GM21515 (cell line): Measurements from ENCODE around the gene PTP4A2.
A peak's percentile ranks its signal among the peaks of the same experiment; 100 is the strongest.

Experiments
- ATAC-seq: cut with Tn5 transposase; IDR thresholded peaks from one replicate; pipeline ENCODE4 v1.9.1; 2021; ENCODE audit not compliant: unreplicated experiment

Gene PTP4A2

DNA sequence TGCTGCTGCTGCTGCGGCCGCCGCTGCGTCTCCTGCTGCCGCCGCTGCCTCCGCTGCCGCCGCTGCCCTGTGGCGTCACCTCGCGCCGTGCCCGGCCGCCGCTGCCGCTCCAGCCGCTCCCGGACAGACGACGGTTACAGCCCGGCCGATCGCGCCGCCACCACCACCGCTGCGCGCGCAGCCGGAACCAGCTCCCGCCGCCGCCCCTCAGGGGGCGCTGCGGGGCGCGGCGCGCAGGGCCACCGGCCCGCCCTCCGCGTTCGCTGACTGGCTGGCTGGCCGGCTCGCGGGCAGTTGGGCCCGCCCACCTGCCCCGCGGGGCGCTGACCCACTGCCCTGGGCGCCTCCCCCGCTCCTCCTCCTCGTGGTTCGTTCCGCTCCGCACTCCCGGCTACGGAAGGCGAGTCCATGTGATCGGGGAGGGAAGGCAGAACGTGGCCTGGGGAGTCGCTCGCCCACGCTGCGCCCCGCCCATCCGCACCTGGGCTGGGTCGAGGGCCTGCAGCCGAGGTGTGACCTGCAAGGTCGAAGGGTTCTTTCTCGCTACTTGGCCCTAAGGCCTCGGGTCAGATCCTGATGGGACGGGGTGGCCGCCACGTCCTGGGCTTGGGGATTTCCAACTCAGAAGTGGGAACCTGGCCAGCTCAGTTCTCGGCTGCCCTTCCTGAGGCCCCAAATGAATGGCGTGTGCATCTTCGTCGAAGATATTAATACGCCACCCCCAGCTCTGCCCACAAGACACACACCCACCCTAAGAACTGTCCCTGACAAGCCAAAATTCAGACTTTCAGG, at the start of gene PTP4A2:
Gene PTP4A2, minus strand, starts transcription at position 185 of the 792 bp plus-strand sequence. CDS start 19,303 bp downstream, outside the sequence.
- ATAC-seq = peak; percentile 69

DNA sequence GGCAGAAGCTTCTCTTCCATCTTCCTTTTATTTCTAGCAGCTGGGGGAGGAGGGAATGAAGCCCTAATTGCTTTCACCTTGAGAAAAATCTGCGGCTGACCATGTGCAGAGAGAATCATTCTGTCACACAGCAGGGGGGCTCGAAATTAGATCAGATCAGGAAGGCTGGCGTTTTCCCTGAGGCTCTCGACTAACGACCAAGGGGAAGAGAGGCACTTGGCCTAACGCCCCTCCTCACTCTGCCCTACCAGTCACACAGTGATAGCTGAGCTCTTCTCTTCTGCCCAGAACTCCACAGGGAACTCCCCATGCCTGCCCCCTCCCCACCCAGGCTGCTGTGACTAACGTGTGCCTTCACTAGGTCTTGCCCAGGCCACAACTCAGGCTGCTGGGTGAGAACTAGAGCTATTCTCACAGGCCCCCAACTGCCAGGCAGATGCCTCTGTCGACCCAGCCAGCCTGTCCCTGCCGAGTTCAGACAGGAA, 49.0 kb upstream of the PTP4A2 start:
- ATAC-seq = no peak

DNA sequence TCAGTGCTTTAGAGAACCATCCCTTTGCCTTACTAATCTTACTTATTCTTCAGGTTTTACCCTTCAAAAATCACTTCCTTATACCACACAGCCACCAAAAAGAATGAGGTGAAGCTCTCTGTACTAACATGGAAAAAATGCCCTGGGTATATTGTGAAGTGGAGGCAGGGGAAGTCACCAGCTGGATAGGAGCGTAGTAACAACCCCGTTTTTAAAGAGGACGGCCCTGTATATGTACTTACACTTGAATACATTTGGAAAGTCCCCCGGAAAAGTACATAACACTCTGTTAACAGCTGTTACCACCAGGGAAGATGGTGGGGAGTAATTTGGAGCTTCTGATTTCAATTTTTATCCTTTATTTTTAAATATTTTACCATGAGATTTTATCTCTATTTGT, 47.3 kb upstream of the PTP4A2 start:
- ATAC-seq = no peak

DNA sequence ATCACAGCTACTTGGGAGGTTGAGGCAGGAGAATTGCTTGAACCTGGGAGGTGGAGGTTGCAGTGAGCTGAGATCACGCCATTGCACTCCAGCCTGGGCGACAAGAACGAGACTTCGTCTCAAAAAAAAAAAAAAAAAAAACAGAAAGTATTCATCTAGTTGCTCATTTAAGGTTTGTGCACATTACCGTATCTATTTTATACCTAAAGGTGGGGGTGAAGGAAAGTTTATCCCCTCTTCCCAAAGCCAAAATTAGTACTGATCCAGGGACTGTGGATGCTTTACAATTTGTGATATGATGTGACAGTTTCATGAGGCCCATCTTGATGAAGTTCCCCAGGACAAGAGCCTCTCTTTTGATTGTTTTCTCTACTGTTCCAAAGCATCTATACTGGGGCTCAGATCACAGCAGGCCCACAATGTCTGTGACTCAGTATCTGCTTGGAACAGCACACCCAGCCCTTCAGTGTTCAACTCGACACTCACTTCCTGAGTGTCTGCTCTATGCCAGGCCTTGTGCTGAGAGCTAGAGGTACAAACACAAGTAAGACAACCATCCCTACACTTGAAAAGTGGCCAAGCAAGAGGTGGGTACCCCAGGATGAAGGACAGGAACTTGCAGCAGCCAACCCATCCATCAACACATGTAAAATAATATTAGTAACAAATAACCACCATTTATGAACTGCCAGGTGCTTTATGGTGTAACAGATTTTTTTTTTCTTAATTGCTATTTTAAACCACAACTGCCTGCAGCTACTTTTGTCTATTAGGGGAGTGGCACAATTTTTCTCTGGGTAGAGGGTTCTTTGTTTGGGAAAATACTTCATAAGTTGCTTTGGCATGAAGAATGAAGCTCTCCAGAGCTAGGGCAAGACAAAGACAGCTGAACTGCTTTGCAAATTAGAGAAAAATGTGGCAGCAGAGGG, 46.5 kb upstream of the PTP4A2 start:
- ATAC-seq = no peak

DNA sequence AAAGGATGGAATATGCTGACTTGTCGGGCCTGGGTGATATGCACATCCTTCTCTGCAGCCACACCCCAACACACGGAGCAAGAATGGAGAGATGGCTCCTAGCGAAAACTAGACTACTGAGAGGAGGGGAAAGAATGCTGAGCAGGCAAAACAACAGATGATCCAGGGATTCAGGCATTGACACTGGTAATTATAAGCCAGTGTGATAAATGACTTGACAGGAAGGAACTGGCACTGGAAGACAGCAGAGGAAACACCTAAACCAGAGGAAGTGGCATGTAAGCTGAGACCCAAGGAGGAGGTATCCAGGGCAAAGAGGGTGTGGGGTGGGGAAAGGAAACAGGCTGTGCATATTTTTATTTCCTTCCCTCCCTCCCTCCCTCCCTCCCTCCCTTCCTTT, 43.8 kb upstream of the PTP4A2 start:
- no peak for ATAC-seq

DNA sequence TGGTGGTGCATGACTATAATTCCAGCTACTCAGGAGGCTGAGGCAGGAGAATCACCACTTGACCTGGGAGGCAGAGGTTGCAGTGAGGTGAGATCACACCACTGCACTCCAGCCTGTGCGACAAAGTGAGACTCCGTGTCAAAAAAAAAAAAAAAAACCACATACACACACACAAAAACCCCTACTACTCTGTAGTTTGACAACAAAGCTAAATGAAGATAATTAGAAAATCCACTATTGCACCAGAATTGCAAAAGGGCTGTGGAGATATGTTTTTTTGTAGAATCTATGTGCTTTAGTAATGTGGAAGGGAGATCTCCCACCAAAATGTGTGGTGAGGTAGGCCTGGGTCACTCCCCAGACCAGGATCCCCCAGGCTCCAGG, 43.3 kb upstream of the PTP4A2 start:
- no peak for ATAC-seq

DNA sequence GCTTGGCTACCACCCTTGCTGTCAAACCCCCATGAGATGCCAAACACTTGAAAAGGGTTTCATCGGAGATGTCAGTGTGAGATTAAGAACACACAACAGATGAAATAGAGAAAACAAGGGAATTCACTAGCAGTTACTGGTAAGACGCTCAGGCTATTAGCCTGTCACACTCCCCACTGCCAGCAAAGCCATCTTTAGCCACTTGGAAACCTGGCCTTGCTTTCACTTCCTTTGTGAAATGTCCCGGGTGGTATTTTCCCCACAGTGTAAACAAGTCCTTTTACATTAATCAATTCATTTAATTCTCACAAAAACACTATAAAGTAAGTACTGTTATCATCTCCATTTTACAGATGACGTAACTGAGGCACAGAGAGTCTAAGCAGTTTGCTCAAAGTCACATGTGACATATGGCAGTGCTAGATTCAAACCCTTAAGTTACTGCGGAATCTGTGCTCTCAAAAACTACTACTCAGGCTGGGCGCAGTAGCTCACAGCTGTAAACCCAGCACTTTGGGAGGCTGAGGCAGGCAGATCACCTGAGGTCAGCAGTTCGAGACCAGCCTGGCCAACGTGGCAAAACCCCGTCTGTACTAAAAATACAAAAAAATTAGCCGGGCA, 42.8 kb upstream of the PTP4A2 start:
- no peak for ATAC-seq

DNA sequence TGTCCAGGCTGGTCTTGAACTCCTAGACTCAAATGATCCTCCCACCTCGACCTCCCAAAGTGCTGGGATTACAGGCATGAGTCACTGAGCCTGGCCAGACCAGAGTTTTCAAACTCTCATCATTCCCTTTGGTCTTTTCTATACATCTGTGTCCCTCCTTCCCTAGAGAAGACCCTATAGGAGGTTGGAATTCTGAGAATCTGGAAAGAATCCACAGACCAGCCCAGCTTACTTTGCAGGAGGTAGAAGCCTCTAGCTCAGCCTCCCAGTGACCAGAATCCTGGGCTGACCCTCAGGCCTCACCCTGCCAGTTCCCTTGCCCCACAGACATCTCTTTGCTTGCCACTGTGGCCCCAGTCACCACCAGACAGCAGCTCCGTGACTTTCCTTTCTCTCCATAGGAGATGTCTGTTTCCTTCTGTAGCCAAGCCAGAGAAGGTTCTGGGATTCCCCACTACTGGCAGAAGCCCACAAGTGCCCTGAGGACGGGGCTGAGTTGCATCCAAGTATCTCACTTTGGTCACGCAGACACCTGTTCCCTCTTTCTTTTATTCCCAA, 40.8 kb upstream of the PTP4A2 start:
- ATAC-seq = no peak

DNA sequence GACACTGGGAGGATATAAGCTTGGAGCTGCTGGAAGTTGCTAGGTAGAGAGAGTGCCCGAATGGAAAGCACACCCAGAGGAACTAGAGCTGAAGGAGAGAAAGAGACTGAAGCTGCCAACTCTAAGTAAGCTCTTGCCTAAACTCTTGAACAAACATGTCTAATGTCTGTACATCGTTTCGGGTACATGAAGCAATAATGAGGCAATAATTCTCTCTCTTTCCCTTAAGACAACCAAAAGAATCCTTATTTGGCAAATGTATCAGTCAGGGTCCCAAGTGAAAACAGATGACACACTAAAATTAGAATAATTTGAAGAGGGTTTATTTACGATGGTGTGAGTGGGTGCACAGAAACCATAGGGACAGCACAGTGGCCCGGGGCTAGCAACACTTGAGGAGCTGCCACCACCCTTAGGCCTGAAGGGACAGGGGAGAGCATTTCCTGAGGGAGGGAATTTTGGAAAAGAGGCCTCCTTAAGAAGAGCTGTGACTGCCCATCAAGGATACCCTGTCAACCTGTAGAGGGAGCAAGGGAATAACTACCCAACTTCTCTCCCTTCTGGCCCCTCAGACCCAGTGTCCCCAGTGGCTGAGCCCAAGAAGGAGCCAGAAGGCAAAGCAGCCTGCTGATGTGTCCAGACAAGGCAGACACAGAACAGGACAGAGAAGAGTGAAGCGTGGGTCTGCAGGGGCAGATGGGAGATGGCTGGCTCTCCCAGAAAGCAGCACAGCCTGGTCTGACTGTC, 39.4 kb upstream of the PTP4A2 start:
- ATAC-seq = no peak

DNA sequence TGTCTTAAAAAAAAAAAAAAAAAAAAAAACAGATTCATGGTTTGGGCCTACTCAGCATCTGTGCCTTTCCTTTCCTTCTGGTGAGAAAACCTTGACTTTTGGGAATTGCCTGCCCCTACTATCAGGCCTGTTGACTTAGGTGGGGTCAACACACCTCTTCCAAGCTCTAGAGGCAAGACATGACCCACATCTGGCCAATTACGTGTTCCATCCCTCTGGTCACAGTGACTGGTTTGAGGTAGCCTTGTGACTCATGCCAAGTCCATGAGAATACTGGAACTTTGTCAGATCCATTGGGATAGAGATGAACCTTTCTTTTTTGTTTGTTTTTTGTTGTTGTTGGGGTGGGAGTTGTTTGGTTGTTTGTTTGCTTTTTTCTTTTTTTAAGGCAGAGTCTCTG, 38.2 kb upstream of the PTP4A2 start:
- ATAC-seq = no peak

DNA sequence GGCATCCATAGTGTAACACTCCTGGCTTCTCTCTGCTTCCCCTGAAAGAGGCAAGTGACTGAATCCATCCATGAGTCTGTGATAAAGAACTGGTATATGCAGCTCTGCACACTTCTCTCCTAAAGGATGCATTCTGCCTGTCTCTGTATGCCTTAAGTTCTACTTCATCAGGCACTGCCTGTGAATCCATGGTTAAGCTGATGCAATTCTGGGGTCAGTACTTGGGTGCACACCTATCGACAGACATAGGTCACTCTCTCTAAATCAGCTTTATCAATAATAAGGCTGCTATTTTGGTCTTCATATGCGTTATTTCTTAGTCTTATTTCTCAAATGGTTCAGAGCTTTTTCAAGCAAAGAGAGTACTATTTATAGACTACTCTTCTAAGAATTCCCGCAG, 32.7 kb upstream of the PTP4A2 start:
- ATAC-seq = no peak

DNA sequence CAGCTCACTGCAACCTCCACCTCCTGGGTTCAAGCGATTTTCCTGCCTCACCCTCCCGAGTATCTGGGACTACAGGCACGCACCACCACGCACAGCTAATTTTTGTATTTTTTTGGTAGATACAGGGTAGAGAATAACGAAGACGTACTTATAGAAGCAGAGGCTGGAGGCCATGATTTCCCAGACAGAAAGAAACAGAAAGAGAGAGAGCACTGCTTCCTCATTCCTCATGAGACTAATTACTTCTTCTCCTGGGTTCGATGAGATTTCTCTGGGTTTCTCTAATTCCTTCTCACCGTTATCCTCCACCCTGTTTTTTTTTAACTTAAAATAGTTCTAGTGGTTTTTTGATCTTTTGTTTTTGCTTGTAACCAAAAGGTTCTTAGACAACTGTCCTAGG, 23.4 kb upstream of the PTP4A2 start:
- no peak for ATAC-seq

DNA sequence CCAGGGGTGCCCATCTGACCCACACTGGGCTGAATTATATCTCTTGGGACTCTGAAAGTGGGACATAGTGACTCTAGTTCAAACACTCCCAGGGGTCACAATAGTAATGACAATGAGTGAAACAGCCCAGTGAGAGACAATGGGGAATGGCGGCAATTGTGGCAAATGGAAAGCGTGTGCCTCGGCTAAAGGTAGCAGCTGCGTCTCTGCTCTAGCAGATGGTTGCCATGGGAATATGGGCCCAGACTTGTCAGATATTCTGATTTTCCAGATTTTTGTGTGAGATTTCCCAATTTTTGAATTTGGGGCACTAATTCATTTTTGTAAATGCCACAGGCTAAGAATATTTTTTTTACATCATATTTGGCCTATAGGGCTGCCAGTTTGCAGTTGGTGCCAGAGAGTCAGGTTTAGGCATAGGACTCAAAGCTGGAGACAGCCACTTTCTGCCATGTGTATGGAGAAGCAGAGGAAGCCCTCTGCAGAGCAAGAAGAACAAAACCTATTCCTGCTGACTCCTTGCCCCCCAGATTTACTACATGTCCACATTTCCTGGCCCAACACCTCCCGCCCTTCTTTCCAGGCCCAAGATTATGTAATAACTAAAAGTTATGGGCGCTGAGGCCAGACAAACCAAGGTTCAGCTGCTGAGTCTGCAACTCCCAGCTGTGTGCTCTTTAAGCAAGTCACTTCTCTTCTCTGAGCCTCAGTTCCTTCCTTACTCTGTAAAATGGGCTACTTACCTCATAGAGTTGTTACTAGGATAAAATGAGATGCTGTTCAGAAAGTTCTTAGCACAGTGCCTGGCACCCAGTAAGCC, 21.6 kb upstream of the PTP4A2 start:
- no peak for ATAC-seq

DNA sequence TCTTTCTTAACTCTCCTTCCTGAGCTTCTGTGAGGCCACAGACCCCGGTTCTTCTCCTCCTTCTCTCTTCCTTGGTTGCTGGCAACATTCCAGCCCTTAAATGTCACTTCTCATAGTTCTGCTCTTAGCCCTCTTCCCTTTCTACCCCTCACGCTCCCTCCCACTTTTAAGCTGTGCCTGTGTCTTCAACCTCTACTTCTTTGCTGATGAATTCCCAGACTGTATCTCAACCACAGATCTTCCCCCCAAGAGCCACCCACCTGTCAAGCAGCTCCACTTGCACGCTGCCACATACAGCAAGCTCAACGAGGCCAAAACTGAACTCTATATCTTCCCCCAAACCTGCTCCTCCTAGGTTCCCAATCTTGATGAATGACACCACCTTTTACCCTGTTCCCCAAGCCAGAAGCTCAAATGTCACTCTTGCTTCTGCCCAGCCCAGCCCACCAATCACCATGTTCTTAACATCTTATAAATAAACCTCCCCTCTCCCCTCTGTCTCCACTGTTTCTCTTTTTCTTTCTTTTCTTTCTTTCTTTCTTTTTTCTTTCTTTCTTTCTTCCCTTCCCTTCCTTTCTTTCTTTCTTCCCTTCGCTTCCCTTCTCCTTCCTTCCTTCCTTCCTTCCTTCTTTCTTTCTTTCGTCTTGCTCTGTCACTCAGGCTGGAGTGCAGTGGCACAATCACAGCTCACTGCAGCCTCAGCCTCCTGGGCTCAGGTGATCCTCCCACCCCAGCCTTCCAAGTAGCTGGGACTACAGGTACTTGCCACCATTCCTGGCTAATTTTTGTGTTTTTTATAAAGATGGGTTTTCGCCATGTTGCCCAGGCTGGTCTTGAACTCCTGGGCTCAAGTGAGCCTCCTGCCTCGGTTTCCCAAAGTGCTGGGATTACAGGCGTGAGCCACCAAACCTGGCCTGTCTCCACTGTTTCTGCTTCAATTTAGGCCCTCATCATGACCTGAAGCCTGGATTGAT, 19.8 kb upstream of the PTP4A2 start:
- no peak for ATAC-seq

DNA sequence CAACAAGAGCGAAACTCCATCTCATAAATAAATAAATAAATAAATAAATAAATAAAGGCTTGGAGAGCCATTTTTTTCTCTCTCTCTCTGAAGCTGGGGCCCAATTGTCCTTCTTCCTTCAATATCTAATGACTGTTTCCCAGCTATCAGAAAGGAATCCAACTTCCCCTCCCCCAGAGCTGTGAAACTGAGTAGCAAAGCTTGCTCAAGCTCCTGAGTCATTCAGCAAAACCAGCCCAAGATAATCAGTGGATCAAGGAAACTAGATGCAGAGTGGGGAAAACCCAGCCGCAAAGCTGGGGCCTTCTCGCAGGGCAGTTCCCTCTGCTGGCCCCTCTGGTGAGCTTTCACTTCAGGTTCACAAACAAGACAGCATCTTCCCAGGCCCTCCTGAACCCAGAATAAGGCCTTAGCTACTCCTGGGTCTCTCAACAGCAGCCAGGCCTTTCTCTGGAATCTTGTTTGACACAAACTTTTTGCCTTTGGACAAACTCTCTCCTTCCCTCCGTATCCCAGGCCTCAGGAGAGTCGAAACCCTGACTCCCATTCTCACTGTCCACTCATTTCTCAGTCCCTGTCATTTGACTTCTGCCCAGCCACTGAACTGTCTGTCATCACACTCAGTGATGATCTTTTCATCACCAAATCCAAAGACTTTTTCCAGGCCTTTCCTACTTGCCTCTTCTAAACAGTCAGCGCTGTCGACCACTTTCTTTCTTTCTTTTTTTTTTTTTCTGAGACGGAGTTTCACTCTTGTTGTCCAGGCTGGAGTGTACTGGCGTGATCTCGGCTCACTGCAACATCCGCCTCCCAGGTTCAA, 18.0 kb upstream of the PTP4A2 start:
- ATAC-seq = peak; percentile 69

DNA sequence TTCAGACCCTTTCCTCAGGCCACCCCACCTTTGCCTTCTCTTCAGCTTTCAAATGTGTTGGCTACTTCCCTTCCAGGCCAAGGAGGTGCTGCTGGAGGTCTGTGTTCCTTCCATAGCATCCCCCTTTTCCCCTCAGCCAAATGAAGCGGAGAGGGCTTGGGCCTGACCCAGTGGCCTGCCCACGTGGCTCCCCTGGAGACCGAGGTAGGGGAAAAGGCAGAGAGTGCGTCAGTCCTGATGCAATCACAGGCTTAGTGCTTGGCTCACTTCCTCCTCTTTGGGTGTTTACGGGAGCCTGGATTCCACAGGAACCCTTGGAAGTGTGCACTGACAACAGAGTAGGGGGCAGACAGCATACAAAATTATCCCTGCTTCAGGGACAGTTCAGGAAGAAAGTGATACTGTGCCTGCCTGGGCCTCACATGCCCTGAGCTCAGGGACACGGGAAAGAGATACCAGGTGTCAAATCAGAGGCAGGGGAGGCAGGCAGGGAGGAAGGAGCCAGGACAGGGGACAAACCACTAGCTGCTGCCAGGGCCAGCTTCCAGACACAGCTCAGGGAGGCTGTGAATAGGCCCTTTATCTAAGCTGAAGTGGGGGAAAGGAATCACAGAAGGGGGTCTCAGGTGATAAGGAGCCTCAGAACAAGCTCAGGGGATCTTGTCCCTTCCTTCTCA, 16.6 kb upstream of the PTP4A2 start:
- ATAC-seq = no peak

DNA sequence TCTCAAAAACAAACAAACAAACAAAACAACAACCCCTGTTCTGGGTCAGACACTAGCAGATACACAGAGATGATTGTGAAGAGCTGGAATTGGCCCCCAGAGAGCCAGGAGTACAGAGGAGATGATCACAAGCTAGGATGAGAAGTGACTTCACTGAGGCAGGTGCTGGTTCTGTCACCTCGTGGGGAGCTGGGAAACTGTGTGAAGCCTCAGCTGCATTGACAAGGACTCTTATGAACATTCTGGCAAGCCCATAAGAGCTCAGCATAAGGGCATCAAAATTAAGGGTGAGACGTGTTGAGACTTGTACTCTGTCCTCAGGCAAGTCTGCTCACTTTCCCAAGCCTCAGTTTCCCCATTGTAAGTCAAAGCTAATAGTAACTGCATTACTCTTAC, 14.7 kb upstream of the PTP4A2 start:
- no peak for ATAC-seq
